Upper lobe of left lung (tissue), 4 donors: Measurements from ENCODE around the gene TICAM1.

Source experiments
- EP300 ChIP-seq, 4 donors: sonication (generic); formaldehyde crosslinking; IDR thresholded peaks; one replicate each; pipeline ENCODE4 v1.5.1; 2017; ENCODE audit warnings: antibody characterized with exemption in 4 of 4, control low read depth in 2 of 4
- POLR2A ChIP-seq, 4 donors: fragments of 450-650 bp; IDR thresholded peaks; one replicate each; pipeline ENCODE4 v1.5.1; 2016 to 2017; ENCODE audit warnings: antibody characterized with exemption in 4 of 4, mild to moderate bottlenecking in 2 of 4
- POLR2AphosphoS5 ChIP-seq, 2 donors: sonication (generic); formaldehyde crosslinking; IDR thresholded peaks; one replicate each; pipeline ENCODE4 v1.5.1; 2017; ENCODE audit warnings: antibody characterized with exemption in 2 of 2
- TF ChIP-seq, protein P1 (sequence below), 6 experiments: fragments of 450-650 bp in 4 of 6; fragments of 200-600 bp in 2 of 6; sonication (generic) in 2 of 6; IDR thresholded peaks; one replicate each; pipeline ENCODE4 v1.5.1; 2016 to 2019; ENCODE audit warnings: antibody characterized with exemption in 6 of 6

DNA sequence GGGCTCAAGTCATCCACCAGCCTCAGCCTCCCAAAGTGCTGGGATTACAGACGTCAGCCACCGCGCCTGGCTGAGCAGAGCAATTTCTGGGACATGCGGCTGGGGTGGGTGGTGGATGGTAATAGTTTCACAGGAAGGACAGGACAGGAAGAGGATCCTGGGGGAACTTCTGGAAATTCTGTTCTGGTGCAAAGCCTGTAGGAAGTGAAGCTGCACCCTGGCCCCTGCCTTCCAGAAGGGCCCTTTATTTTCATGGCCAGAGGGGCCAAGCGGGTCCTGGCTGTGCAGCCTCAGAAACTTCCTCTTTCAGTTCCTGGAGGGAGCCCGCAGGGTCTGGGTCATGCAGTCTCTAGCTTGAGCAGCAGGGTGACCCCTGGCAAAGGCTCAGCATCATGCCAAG lies 24.3 kb downstream of the TICAM1 start:
- TF ChIP-seq, protein P1, sequence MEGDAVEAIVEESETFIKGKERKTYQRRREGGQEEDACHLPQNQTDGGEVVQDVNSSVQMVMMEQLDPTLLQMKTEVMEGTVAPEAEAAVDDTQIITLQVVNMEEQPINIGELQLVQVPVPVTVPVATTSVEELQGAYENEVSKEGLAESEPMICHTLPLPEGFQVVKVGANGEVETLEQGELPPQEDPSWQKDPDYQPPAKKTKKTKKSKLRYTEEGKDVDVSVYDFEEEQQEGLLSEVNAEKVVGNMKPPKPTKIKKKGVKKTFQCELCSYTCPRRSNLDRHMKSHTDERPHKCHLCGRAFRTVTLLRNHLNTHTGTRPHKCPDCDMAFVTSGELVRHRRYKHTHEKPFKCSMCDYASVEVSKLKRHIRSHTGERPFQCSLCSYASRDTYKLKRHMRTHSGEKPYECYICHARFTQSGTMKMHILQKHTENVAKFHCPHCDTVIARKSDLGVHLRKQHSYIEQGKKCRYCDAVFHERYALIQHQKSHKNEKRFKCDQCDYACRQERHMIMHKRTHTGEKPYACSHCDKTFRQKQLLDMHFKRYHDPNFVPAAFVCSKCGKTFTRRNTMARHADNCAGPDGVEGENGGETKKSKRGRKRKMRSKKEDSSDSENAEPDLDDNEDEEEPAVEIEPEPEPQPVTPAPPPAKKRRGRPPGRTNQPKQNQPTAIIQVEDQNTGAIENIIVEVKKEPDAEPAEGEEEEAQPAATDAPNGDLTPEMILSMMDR (IDR thresholded peaks at IDR 0.05), result no peak
- TF ChIP-seq POLR2A (IDR thresholded peaks at IDR 0.05), result no peak
- TF ChIP-seq POLR2AphosphoS5 (IDR thresholded peaks at IDR 0.05), result no peak
- TF ChIP-seq EP300 (IDR thresholded peaks at IDR 0.05), result no peak
